Choroid plexus epithelial cell (primary cell): ENCODE results near the gene SCAPER.
"Not testable (repeated sequence)": the region's sequence is repeated elsewhere in the genome, so short reads cannot be mapped to it uniquely, and the experiment has no call there.

ENCODE experiments used
- DNase-seq: peaks from one replicate; pipeline ENCODE4 v3.0.0-alpha.2; 2010; ENCODE audit warnings: low read depth
- H3K4me3 ChIP-seq: 2 replicates; pipeline ENCODE4 v1.5.1; 2011; ENCODE audit warnings: low read depth, mild to moderate bottlenecking, control low read depth, low read length, moderate library complexity
- CTCF ChIP-seq: conservative IDR thresholded peaks from 2 replicates; pipeline ENCODE4 v1.5.1; 2011; ENCODE audit warnings: low read depth, mild to moderate bottlenecking, control low read depth, inconsistent platforms, low read length, moderate library complexity

Gene SCAPER

GRCh38 chr15:76861815-76862397, 43.2 kb downstream of the SCAPER start:
- no peak for TF ChIP-seq CTCF
- no peak overlapping the region for H3K4me3 ChIP-seq
- no peak for DNase-seq

DNA sequence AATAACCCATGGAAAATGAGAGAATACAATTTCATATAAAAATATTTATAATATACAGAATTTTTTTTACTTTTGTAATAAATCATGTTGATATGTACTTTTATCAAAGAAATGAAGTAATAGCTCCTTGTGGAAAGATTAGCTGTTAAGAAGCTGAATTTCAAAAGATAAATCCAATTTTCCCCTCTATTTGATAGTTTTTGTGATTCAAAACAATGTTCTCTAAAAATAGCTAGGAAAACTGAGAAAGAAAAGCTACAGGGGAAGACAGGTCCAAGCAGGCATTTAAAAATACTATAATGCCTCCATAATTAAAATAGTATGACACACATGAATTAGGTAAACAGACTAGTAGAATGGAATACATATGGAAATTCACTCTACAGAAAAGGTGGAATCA, 44.9 kb downstream of the SCAPER start:
- no peak for TF ChIP-seq CTCF

DNA sequence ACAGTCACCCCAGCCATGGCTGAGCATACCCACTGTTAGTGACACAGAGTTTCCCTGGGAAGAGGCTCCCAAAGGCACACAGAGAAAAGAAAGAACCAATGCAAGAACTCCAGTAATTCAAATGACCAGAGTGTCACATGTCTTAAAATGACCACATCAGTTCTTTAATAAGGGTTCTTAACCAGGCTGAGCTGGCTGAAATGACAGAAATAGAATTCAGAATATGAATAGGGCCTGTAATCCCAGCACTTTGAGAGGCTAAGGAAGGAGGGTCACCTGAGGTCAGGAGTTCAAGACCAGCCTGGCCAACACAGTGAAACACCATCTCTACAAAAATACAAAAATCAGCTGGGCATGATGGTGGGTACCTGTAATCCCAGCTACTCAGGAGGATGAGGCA, 54.8 kb downstream of the SCAPER start:
- not testable (repeated sequence) for H3K4me3 ChIP-seq, DNase-seq

More for the DNA sequence above, 44.9 kb downstream of the SCAPER start:
- no peak for DNase-seq
- no peak overlapping the region for H3K4me3 ChIP-seq

GRCh38 chr15:76846782-76847181, 58.4 kb downstream of the SCAPER start:
- no peak overlapping the region for H3K4me3 ChIP-seq
- TF ChIP-seq CTCF = no peak
- DNase-seq = no peak

GRCh38 chr15:76844096-76844495, 61.0 kb downstream of the SCAPER start:
- TF ChIP-seq CTCF = no peak
- no peak overlapping the region for H3K4me3 ChIP-seq
- peak; percentile 15 for DNase-seq

GRCh38 chr15:76843269-76843668, 61.9 kb downstream of the SCAPER start:
- no peak for DNase-seq
- no peak overlapping the region for H3K4me3 ChIP-seq
- TF ChIP-seq CTCF = no peak

GRCh38 chr15:76840830-76841460, 64.2 kb downstream of the SCAPER start:
- peak; percentile 69 for DNase-seq
- H3K4me3 ChIP-seq = no peak overlapping the region
- TF ChIP-seq CTCF = peak; percentile 64
